HG03460 (cell line): ENCODE measurements around the gene MAX.

Experiments used
- ATAC-seq: cut with Tn5 transposase; IDR thresholded peaks from one replicate; pipeline ENCODE4 v1.9.1; 2021; ENCODE audit not compliant: unreplicated experiment

The MAX gene

DNA sequence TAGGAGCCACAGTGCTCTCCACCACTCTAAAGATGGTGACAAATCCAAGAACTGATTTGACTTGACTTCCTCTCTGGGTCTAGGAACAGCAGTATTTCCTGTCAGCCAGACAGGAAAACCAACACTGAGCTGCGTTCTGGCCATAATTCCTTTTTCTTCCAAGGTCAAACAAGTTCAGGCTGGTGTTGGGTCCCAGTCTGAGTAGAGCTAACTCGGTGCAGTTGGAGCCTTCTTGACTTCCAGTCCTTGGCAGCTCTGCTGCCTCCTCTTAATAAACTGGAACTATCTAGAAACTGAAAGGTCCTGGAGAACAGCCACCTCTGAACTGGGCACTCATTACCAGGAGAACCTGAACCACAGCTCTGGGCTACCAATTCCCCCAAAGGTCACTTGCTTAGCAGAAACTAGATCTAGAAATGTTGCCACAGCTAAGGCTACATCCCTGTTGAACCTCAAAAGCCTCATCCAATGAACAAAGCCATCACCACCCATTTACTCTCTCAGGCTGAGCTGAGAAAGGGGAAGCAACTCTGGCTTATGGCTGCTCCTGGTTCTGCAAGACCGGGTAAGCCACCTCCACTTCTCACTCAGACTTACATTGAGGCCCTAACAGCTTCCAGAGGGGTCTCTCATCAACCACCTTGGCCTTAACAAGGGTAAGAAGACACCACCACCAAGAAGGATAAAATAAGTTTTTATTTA lies 27.7 kb downstream of the MAX start:
- no peak for ATAC-seq

- no peak for ATAC-seq
Measured at GRCh38 chr14:65073605-65074201, 28.6 kb downstream of the MAX start.

- ATAC-seq: no peak
Measured at GRCh38 chr14:65072937-65073336, 29.4 kb downstream of the MAX start.

DNA sequence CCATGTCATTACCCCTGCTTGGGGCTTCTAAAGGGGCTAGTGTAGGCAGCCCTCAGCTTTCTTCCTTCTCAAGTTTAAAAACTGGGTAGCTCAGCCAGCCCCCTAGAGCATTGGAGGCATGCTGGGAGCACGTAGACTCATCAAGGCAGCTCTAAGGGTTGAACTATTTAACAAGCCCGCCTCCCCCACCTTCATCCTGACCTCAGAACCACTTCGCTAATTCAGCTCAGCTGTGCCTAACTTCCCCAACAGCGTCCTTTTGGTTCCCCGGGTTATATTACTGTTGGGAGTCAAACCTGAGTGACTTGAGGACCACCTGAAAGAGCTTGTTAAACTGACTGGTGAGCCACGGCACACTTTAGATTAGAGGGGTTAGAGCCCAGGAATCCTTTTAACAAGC lies 30.1 kb downstream of the MAX start:
- ATAC-seq: no peak

- ATAC-seq: no peak
Measured at GRCh38 chr14:65071544-65071943, 30.8 kb downstream of the MAX start.

- no peak for ATAC-seq
Measured at GRCh38 chr14:65070471-65070976, 31.8 kb downstream of the MAX start.

DNA sequence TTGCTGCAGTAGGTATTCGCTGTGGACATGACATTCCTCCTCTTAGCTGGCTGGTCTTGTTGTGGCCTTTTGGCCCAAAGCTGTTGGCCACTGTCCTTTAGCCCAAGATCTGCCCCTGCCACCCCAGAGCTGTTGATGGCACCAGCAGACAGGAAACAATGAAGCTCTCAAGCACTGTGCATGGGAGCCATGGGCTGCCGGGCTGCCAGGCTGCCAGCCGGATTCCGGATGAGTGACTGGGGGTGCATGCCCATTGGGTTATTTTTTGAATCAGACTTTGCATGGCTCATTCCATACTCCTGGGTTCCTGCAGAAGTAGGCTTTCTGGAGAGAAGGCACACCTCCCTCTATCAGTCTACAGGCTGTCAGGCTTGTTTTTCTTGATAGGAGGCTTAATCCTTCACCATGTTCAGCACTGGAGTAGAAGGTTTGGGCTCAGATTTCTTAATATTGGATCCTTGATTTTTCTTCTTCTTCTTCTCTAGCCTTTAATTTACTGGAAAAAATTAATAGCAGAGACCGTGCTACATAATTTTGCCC lies 32.4 kb downstream of the MAX start:
- no peak for ATAC-seq

DNA sequence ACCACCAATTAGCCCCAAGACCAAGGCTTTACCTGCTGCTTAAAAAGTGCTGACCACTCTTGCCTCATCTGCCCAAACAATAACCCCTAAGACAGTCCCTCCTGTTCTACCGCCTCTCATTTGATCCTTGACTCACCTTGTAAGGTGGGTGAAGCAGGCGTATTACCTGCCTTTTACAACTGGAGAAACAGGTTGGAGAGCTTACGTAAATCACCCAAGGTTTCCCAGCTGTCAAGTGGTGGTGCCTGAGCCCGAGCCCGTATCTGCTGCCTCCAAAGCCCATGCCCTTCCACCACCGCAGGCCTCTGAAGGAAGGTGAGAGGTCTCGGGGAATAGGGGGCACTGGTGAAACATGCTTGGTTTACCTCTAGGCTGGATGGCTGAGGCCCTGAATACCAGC lies 36.6 kb downstream of the MAX start:
- no peak for ATAC-seq

GRCh38 chr14:65062096-65063075 lies 39.9 kb downstream of the MAX start:
- no peak for ATAC-seq

- no peak for ATAC-seq
Measured at GRCh38 chr14:65057695-65058094, 44.6 kb downstream of the MAX start.

GRCh38 chr14:65054471-65055085 lies 47.7 kb downstream of the MAX start:
- no peak for ATAC-seq

- no peak for ATAC-seq
Measured at GRCh38 chr14:65053466-65053865, 48.9 kb downstream of the MAX start.

- ATAC-seq: no peak
Measured at GRCh38 chr14:65052832-65053231, 49.5 kb downstream of the MAX start.

DNA sequence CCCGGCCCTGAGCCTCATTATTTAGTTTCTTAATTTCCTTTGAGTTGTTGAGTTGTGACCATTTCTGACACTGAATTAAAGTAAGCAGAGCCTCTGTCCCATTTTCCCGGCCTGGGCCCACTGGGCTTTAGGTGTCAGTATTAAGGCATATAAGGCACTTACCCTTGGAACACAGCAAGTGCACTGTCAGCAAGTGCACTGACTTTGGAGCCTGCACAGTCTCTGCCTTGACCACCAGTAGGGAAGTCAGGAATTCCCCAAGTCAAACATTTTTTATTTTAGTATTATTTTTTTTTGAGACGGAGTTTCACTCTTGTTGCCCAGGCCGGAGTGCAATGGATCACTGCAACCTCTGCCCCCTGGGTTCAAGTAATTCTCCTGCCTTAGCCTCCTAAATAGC lies 56.6 kb downstream of the MAX start:
- no peak for ATAC-seq

- no peak for ATAC-seq
Measured at GRCh38 chr14:65045006-65045405, 57.3 kb downstream of the MAX start.

GRCh38 chr14:65044596-65044959 lies 57.7 kb downstream of the MAX start:
- ATAC-seq: no peak

GRCh38 chr14:65043893-65044595 lies 58.3 kb downstream of the MAX start:
- no peak for ATAC-seq

- no peak for ATAC-seq
Measured at GRCh38 chr14:65042731-65043372, 59.5 kb downstream of the MAX start.

GRCh38 chr14:65042296-65042695 lies 60.0 kb downstream of the MAX start:
- no peak for ATAC-seq

DNA sequence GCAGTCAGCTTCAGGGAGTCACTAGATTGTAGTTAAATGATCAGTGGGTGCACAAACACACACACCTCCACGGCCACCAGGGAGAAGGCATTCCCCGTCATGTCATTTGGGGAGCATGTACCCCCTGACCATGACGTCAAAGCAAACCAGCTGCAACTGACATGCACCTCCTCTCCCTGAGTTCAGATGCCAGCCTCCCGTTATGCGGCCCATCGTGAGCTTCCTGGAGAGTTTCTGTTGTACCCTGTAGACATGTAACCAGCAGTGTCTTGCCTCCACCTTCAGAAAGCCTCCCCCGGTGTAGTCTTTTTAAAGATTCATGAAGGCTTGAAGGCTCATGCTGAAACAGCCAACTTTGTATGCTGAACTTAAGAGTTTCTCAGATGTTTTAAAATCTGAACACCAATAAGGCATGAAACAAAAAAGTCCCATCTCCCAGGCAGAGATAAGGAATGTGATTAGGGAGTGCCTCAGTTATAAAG lies 60.8 kb downstream of the MAX start:
- no peak for ATAC-seq
